Endothelial cell of umbilical vein (primary cell): Measurements from ENCODE around the gene CELF2. TPM values are rescaled to one million over a fixed set of nuclear protein-coding genes. Genes with fewer than 3 reads are reported as not detected.

ENCODE experiments used
- BruUV-seq: library from RNA; stranded (reverse); fragments of 400-500 nt; replicated peaks from 2 replicates; lab custom pipeline; 2021; lab: Mats Ljungman, UMichigan
- CTCF ChIA-PET: fragments of 300-600, 350-600 bp; sonication (Branson Sonifier 250); formaldehyde crosslinking; loops from one replicate; lab custom pipeline; 2021; ENCODE audit warnings: antibody characterized with exemption, inconsistent platforms; lab: Charles Lee
- POLR2A ChIA-PET: fragments of 300-600, 350-600 bp; sonication (Branson Sonifier 250); formaldehyde crosslinking; loops from one replicate; lab custom pipeline; 2021; ENCODE audit warnings: antibody characterized with exemption, inconsistent platforms; lab: Charles Lee
- DNase-seq: peaks from one replicate; pipeline ENCODE4 v3.0.0-alpha.2; 2011; ENCODE audit warnings: low read depth, low spot score
- FAIRE-seq: peaks from 2 replicates; lab custom pipeline; 2011; peaks lifted over from hg19 to GRCh38; lab: Jason Lieb, UNC
- H2AFZ ChIP-seq: 2 replicates; pipeline ENCODE4 v1.6.0; 2012; ENCODE audit warnings: low read depth, low read length, control low read depth, inconsistent platforms
- H3K27ac ChIP-seq: 2 replicates; pipeline ENCODE4 v1.5.1; 2011; ENCODE audit warnings: low read depth, mild to moderate bottlenecking, control low read depth, low read length, moderate library complexity; ENCODE audit not compliant: insufficient read depth
- H3K27me3 ChIP-seq, 2 experiments: 2 replicates each; pipeline versions ENCODE4 v1.6.0 to v1.6.1; 2011; ENCODE audit warnings: low read length in 2 of 2, mixed read lengths in 1 of 2; ENCODE audit not compliant: control insufficient read depth in 2 of 2, insufficient read depth in 2 of 2
- H3K36me3 ChIP-seq, 2 experiments: 2 replicates in 1 of 2; 3 replicates in 1 of 2; pipeline ENCODE4 v1.5.1; 2011; ENCODE audit warnings: low read length in 2 of 2, mild to moderate bottlenecking in 1 of 2, moderate library complexity in 1 of 2; ENCODE audit not compliant: control insufficient read depth in 2 of 2, insufficient read depth in 2 of 2; ENCODE audit errors: extremely low read depth in 1 of 2
- H3K4me1 ChIP-seq: 3 replicates; pipeline ENCODE4 v1.5.1; 2011; ENCODE audit warnings: mild to moderate bottlenecking, low read length; ENCODE audit not compliant: control insufficient read depth, insufficient read depth; ENCODE audit errors: extremely low read depth
- H3K4me2 ChIP-seq: 2 replicates; pipeline ENCODE4 v1.6.1; 2011; ENCODE audit warnings: low read length, control low read depth, mixed read lengths; ENCODE audit not compliant: insufficient read depth
- H3K4me3 ChIP-seq, 3 experiments: fragments of 200-600 bp in 1 of 3; sonication (generic), shearing (Covaris generic) in 1 of 3; replicated peaks in 1 of 3; 2 replicates each; pipeline ENCODE4 v1.5.1; 2011 to 2016; ENCODE audit warnings: control low read depth in 3 of 3, low read length in 3 of 3, mild to moderate bottlenecking in 2 of 3, inconsistent platforms in 1 of 3, low read depth in 1 of 3, moderate library complexity in 1 of 3; ENCODE audit not compliant: insufficient read depth in 1 of 3
- H3K79me2 ChIP-seq: 2 replicates; pipeline ENCODE4 v1.6.0; 2012; ENCODE audit warnings: low read length, inconsistent platforms; ENCODE audit not compliant: control insufficient read depth, insufficient read depth
- H3K9ac ChIP-seq: replicated peaks from 2 replicates; pipeline ENCODE3; 2011; ENCODE audit warnings: low read length, control low read depth; ENCODE audit not compliant: insufficient read depth; ENCODE audit errors: extremely low read depth
- H3K9me1 ChIP-seq: replicated peaks from 3 replicates; pipeline ENCODE4 v1.6.0; 2011; ENCODE audit warnings: mild to moderate bottlenecking, low read length; ENCODE audit not compliant: control insufficient read depth, insufficient read depth; ENCODE audit errors: extremely low read depth
- H3K9me3 ChIP-seq: replicated peaks from 2 replicates; pipeline ENCODE4 v1.5.1; 2012; ENCODE audit warnings: low read length, inconsistent platforms; ENCODE audit not compliant: control insufficient read depth, insufficient read depth
- H4K20me1 ChIP-seq: replicated peaks from 2 replicates; pipeline ENCODE3; 2011; ENCODE audit warnings: mild to moderate bottlenecking, low read length; ENCODE audit not compliant: control insufficient read depth, insufficient read depth; ENCODE audit errors: extremely low read depth
- CTCF ChIP-seq, 2 donors: IDR thresholded peaks; 1 replicate in 1 of 2; 2 replicates in 1 of 2; pipeline ENCODE4 v1.5.1; 2011; ENCODE audit warnings: low read length in 2 of 2, mild to moderate bottlenecking in 2 of 2, moderate library complexity in 2 of 2, control low read depth in 1 of 2, inconsistent platforms in 1 of 2, low read depth in 1 of 2; ENCODE audit not compliant: insufficient read depth in 1 of 2; ENCODE audit errors: extremely low read depth in 1 of 2
- EZH2 ChIP-seq: IDR thresholded peaks from 2 replicates; pipeline ENCODE4 v1.6.1; 2012; ENCODE audit warnings: borderline replicate concordance, low read depth, mild to moderate bottlenecking, moderate library complexity, low read length, inconsistent platforms; ENCODE audit not compliant: severe bottlenecking
- FOS ChIP-seq: IDR thresholded peaks from 2 replicates; pipeline ENCODE4 v1.6.1; 2011; ENCODE audit warnings: mild to moderate bottlenecking, low read length, moderate library complexity, borderline replicate concordance; ENCODE audit not compliant: insufficient read depth
- GATA2 ChIP-seq: IDR thresholded peaks from 2 replicates; pipeline ENCODE4 v1.7.0; 2011; ENCODE audit warnings: low read depth, mild to moderate bottlenecking, moderate library complexity, mixed read lengths, low read length; ENCODE audit not compliant: insufficient read length, insufficient read depth
- JUN ChIP-seq: IDR thresholded peaks from 2 replicates; pipeline ENCODE4 v1.6.1; 2011; ENCODE audit warnings: borderline replicate concordance, low read depth; ENCODE audit not compliant: insufficient read length, insufficient read depth
- MAX ChIP-seq: IDR thresholded peaks from 2 replicates; pipeline ENCODE4 v1.6.1; 2011; ENCODE audit not compliant: insufficient read depth, insufficient read length
- MYC ChIP-seq: IDR thresholded peaks from one replicate; pipeline ENCODE4 v1.6.1; 2011; ENCODE audit warnings: mild to moderate bottlenecking, low read depth, low read length
- POLR2A ChIP-seq: IDR thresholded peaks from 2 replicates; pipeline ENCODE4 v1.6.1; 2012; ENCODE audit warnings: low read depth, mild to moderate bottlenecking, control low read depth, low read length
- POLR2AphosphoS5 ChIP-seq: IDR thresholded peaks from 2 replicates; pipeline ENCODE4 v1.6.1; 2012; ENCODE audit warnings: low read depth, mild to moderate bottlenecking, control low read depth, low read length, moderate library complexity; ENCODE audit not compliant: insufficient read depth
- dilution Hi-C: fragments of 300-500 bp; cut with MboI; formaldehyde crosslinking; loops from one replicate; pipeline ENCODE4 v1.15.0; 2019; ENCODE audit warnings: low sequenced_read_pairs; ENCODE audit not compliant: extremely low pct_ligation_motif_present
- intact Hi-C: fragments of 100-400 bp; cut with micrococcal nuclease; formaldehyde crosslinking; loops from one replicate; pipeline ENCODE4 v1.10.0; 2022
- polyA plus RNA-seq, 4 experiments: library from polyadenylated mRNA; depleted of rRNA in 3 of 4; stranded (reverse) in 3 of 4; unstranded in 1 of 4; fragments of >200 nt; gene quantifications; 2 replicates each; pipeline versions ENCODE4 v1.2.1 to v1.2.3, GENCODE V29; 2011 to 2012; ENCODE audit warnings: missing spikeins in 1 of 4
- total RNA-seq: library from RNA; stranded (reverse); gene quantifications from 2 replicates; pipeline ENCODE4 v1.2.3, GENCODE V29; 2021

CELF2 gene
- total and polyA plus RNA-seq, 2 donors (not counting 3 experiments of a cell fraction or from before 2014, with no cell fraction given) = 21.6 to 42.6 TPM

- TF ChIP-seq GATA2 = no peak
- BruUV-seq = no TSS peak
- Histone ChIP-seq H2AFZ (no peak overlapping the region), H3K9me3 (no peaks in the 10 kb centered on the region), H3K9ac (no peak overlapping the region), H3K4me2 (no peak overlapping the region), H3K4me3 (no peak overlapping the region), H3K9me1 (no peaks in the 10 kb centered on the region), H4K20me1 (no peaks in the 10 kb centered on the region), H3K4me1 (no peaks in the 10 kb centered on the region), H3K36me3 (no peaks in the 10 kb centered on the region), H3K27ac (no peak overlapping the region), H3K27me3 (peaks cover 3 to 6% of the 10 kb centered on the region in 2 experiments), H3K79me2 (no peaks in the 10 kb centered on the region)
- dilution Hi-C loops (no loop called here), intact Hi-C loops (no loop called here)
- ChIA-PET POLR2A (no interaction called here), CTCF (interaction anchor here (1.4 kb wide), 1 partner anchor 13 kb away, joined by 3 read pairs; no protein-coding TSS in a partner anchor)
- DNase-seq = no peak
- FAIRE-seq = no peak
Observed at GRCh38 chr10:11005725-11006427, 11.8 kb upstream of the CELF2 start.

GRCh38 chr10:11006428-11006825 is 11.2 kb upstream of the CELF2 start:
- dilution Hi-C loops (no loop called here), intact Hi-C loops (no loop called here)
- no peaks in the 10 kb centered on the region for H3K9me1 ChIP-seq
- no peaks in the 10 kb centered on the region for H3K79me2 ChIP-seq
- no peak overlapping the region for H3K9ac ChIP-seq
- H3K36me3 ChIP-seq = no peaks in the 10 kb centered on the region
- H3K27me3 ChIP-seq = peaks cover 3 to 6% of the 10 kb centered on the region in 2 experiments
- H3K4me3 ChIP-seq = no peak overlapping the region
- CTCF ChIA-PET = interaction anchor here (1.4 kb wide), 1 partner anchor 12 kb away, joined by 3 read pairs; no protein-coding TSS in a partner anchor
- TF ChIP-seq GATA2 (no peak), POLR2A (no peak), POLR2AphosphoS5 (no peak), MYC (no peak), EZH2 (no peak), FOS (no peak), CTCF (IDR thresholded peaks at IDR 0.05; ENCODE audit: extremely low read depth in 1 of 2, insufficient read depth in 1 of 2, low read depth in 1 of 2, low read length in 2 of 2) (no peak), MAX (no peak), JUN (no peak)
- H3K4me2 ChIP-seq = no peak overlapping the region
- no peak overlapping the region for H2AFZ ChIP-seq
- H3K9me3 ChIP-seq = no peaks in the 10 kb centered on the region
- H4K20me1 ChIP-seq = no peaks in the 10 kb centered on the region
- POLR2A ChIA-PET = no interaction called here
- H3K4me1 ChIP-seq = no peaks in the 10 kb centered on the region
- FAIRE-seq (no peak), DNase-seq (no peak)
- BruUV-seq = no TSS peak
- H3K27ac ChIP-seq = no peak overlapping the region
